Type B pancreatic cell (in vitro differentiated cells): Measurements from ENCODE around the gene PIGW. TPM values are rescaled to one million over a fixed set of nuclear protein-coding genes. Genes with fewer than 3 reads are reported as not detected.

Source experiments
- DNase-seq: peaks from one replicate; pipeline ENCODE4 v3.0.0; 2021; ENCODE audit warnings: mixed read lengths; ENCODE audit not compliant: unreplicated experiment; ENCODE audit errors: extremely low spot score
- H3K27ac Mint-ChIP-seq: 2 replicates; pipeline ENCODE4 v1.8.0; 2021; ENCODE audit warnings: mild to moderate bottlenecking, mixed read lengths
- H3K27me3 Mint-ChIP-seq: 2 replicates; pipeline ENCODE4 v1.8.0; 2021; ENCODE audit warnings: mixed read lengths
- H3K36me3 Mint-ChIP-seq: 2 replicates; pipeline ENCODE4 v1.8.0; 2021; ENCODE audit warnings: mixed read lengths
- H3K4me1 Mint-ChIP-seq: one replicate; pipeline ENCODE4 v1.8.0; 2021; ENCODE audit warnings: mixed read lengths; ENCODE audit not compliant: unreplicated experiment
- H3K4me3 Mint-ChIP-seq: 2 replicates; pipeline ENCODE4 v1.8.0; 2021; ENCODE audit warnings: mild to moderate bottlenecking, mixed read lengths
- H3K9me3 Mint-ChIP-seq: 2 replicates; pipeline ENCODE4 v1.8.0; 2021; ENCODE audit warnings: mixed read lengths
- total RNA-seq: library from RNA; stranded (reverse); gene quantifications from 2 replicates; pipeline ENCODE4 v1.2.1, GENCODE V29; 2021; ENCODE audit warnings: low replicate concordance
- TF ChIP-seq, protein P1 (sequence below): fragments of 200-600 bp; sonication (generic); conservative IDR thresholded peaks from 2 replicates; pipeline ENCODE4 v1.5.0; 2021; ENCODE audit warnings: antibody characterized with exemption, mild to moderate bottlenecking

The PIGW gene
- total RNA-seq, 1 donor from 2014 or later, result 13.5 TPM

GRCh38 chr17:36498560-36499300, 36.1 kb upstream of the PIGW start:
- peaks cover 19% of the 10 kb centered on the region for H3K4me1 Mint-ChIP-seq
- DNase-seq, result no peak
- no peaks in the 10 kb centered on the region for H3K27me3 Mint-ChIP-seq
- peaks cover 18% of the 10 kb centered on the region for H3K36me3 Mint-ChIP-seq
- no peaks in the 10 kb centered on the region for H3K9me3 Mint-ChIP-seq
- TF ChIP-seq, protein P1, sequence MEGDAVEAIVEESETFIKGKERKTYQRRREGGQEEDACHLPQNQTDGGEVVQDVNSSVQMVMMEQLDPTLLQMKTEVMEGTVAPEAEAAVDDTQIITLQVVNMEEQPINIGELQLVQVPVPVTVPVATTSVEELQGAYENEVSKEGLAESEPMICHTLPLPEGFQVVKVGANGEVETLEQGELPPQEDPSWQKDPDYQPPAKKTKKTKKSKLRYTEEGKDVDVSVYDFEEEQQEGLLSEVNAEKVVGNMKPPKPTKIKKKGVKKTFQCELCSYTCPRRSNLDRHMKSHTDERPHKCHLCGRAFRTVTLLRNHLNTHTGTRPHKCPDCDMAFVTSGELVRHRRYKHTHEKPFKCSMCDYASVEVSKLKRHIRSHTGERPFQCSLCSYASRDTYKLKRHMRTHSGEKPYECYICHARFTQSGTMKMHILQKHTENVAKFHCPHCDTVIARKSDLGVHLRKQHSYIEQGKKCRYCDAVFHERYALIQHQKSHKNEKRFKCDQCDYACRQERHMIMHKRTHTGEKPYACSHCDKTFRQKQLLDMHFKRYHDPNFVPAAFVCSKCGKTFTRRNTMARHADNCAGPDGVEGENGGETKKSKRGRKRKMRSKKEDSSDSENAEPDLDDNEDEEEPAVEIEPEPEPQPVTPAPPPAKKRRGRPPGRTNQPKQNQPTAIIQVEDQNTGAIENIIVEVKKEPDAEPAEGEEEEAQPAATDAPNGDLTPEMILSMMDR, result no peak
- no peak overlapping the region for H3K4me3 Mint-ChIP-seq
- H3K27ac Mint-ChIP-seq, result no peak overlapping the region

DNA sequence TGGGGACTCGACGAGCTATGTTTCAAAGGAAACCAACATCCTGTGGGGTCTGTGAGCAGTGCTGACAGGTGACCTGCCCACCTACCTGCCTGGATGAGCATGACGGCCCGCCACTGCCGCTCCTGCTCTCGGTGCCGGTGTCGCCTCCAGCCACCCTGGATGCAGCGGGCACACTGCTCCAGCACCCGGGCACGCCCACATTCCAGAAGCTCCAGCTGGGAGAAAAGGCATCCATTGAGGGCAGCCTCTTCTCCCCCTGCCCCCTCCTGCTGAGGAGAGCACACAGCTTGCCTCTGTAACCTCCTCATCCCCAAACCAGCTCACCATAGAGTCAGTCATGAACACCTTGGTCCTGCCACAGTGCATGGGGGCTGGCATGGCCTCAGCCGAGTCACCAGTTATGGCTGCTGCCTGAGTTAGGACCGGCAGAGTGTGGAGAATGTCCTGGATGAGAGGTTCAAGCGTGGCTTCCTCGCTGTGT, 34.0 kb upstream of the PIGW start:
- Mint-ChIP-seq H3K27ac (no peak overlapping the region), H3K36me3 (peaks cover 13% of the 10 kb centered on the region), H3K9me3 (no peaks in the 10 kb centered on the region), H3K4me3 (no peak overlapping the region), H3K4me1 (peaks cover 9% of the 10 kb centered on the region), H3K27me3 (no peaks in the 10 kb centered on the region)
- DNase-seq, result no peak
- TF ChIP-seq, protein P1, result no peak

- Mint-ChIP-seq H3K9me3 (no peaks in the 10 kb centered on the region), H3K27ac (no peak overlapping the region), H3K4me1 (peaks cover 3% of the 10 kb centered on the region), H3K4me3 (no peak overlapping the region), H3K36me3 (peaks cover 8% of the 10 kb centered on the region), H3K27me3 (no peaks in the 10 kb centered on the region)
- TF ChIP-seq, protein P1, result no peak
- DNase-seq, result no peak
Measured at GRCh38 chr17:36501351-36501750, 33.4 kb upstream of the PIGW start.

DNA sequence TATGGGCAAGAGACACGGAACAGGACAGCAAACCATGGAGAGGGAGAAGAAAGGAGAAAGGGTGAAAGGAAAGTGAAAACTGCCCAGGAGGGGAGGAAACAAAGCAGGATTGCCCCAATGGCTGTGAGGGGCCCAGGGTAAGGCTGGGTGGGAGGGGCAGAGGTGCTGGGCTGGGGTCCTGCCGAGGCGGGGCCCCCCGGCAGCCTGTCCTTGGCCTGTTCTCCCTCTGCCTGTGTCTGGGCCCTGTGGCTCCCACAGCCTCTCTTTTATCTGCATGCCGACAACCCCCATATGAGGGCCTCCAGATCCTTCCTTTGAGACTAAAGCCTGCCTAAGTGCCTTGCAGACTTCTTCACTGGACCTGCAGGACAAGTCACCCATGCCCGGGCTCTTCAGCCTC, 32.8 kb upstream of the PIGW start:
- H3K27ac Mint-ChIP-seq, result no peak overlapping the region

DNA sequence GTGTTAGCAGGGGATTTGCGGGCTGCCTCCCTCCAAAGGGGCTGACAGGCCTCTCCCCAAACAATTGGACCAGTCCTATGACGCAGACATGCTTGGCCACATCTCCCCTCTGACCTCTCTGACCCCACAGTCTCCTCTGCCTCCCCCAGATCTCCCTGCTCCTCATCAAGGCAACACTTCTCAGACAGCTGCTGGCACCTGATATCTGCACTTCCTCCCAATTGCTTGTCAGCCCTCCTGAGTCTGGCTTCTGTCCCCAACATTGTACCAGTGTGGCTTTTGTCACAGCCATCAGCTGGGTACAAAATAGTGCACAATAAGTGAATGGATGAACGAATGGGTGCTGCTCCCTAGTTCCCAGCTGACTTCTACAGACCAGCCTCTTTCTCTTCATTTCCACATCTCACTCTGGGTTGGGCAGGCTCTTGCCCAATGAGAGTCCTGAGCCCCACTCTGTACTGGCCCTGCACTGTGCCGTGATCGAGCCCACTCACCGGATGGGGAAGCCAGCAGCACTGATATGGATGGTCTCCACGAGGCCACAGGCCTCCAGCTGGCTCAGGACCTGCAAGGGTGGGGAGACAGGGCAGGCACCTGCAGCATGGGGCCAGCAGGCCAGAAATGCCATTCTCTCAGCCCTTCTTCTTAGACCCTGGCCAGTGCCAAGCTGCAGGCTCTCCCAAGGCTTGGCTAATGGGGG, 31.2 kb upstream of the PIGW start:
- no peaks in the 10 kb centered on the region for H3K4me1 Mint-ChIP-seq
- no peak overlapping the region for H3K27ac Mint-ChIP-seq
- DNase-seq, result no peak
- TF ChIP-seq, protein P1, result no peak
- no peaks in the 10 kb centered on the region for H3K9me3 Mint-ChIP-seq
- H3K4me3 Mint-ChIP-seq, result no peak overlapping the region
- peaks cover 5% of the 10 kb centered on the region for H3K36me3 Mint-ChIP-seq
- no peaks in the 10 kb centered on the region for H3K27me3 Mint-ChIP-seq

More for the DNA sequence above, 32.8 kb upstream of the PIGW start:
- Mint-ChIP-seq H3K9me3 (no peaks in the 10 kb centered on the region), H3K4me1 (no peaks in the 10 kb centered on the region), H3K4me3 (no peak overlapping the region), H3K27me3 (no peaks in the 10 kb centered on the region), H3K36me3 (peaks cover 8% of the 10 kb centered on the region)
- no peak for DNase-seq
- TF ChIP-seq, protein P1, result no peak
